GM21619 (cell line): ENCODE results near the gene ENKUR.
A peak's percentile ranks its signal among the peaks of the same experiment; 100 is the strongest.
"Not testable (repeated sequence)": the region's sequence is repeated elsewhere in the genome, so short reads cannot be mapped to it uniquely, and the experiment has no call there.

Experiments used
- ATAC-seq: cut with Tn5 transposase; IDR thresholded peaks from one replicate; pipeline ENCODE4 v1.9.1; 2021; ENCODE audit not compliant: unreplicated experiment

The ENKUR gene

GRCh38 chr10:24979685-24980084 lies 36.3 kb downstream of the ENKUR start:
- no peak for ATAC-seq

- no peak for ATAC-seq
These were observed 41.0 kb downstream of the ENKUR start for GRCh38 chr10:24974976-24975375.

- no peak for ATAC-seq
These were observed 42.8 kb downstream of the ENKUR start for GRCh38 chr10:24973163-24973562.

GRCh38 chr10:24971374-24971773 lies 44.6 kb downstream of the ENKUR start:
- no peak for ATAC-seq

- ATAC-seq: no peak
These were observed 46.1 kb downstream of the ENKUR start for GRCh38 chr10:24969841-24970281.

GRCh38 chr10:24968951-24969350 lies 47.0 kb downstream of the ENKUR start:
- not testable (repeated sequence) for ATAC-seq

GRCh38 chr10:24968349-24968748 lies 47.6 kb downstream of the ENKUR start:
- no peak for ATAC-seq

GRCh38 chr10:24966962-24967481 lies 48.9 kb downstream of the ENKUR start:
- ATAC-seq: no peak

GRCh38 chr10:24965051-24965450 lies 50.9 kb downstream of the ENKUR start:
- no peak for ATAC-seq

GRCh38 chr10:24963521-24964041 lies 52.4 kb downstream of the ENKUR start:
- no peak for ATAC-seq

GRCh38 chr10:24962995-24963394 lies 53.0 kb downstream of the ENKUR start:
- ATAC-seq: no peak

- ATAC-seq: no peak
These were observed 54.4 kb downstream of the ENKUR start for GRCh38 chr10:24961582-24961981.

- ATAC-seq: no peak
These were observed 56.6 kb downstream of the ENKUR start for GRCh38 chr10:24959382-24959730.

- no peak for ATAC-seq
These were observed 57.1 kb downstream of the ENKUR start for GRCh38 chr10:24958721-24959381.

GRCh38 chr10:24958091-24958720 lies 57.8 kb downstream of the ENKUR start:
- ATAC-seq: no peak

- ATAC-seq: not testable (repeated sequence)
These were observed 58.3 kb downstream of the ENKUR start for GRCh38 chr10:24957624-24958051.

GRCh38 chr10:24953675-24954074 lies 62.3 kb downstream of the ENKUR start:
- ATAC-seq: no peak

- peak; percentile 78 for ATAC-seq
These were observed 63.0 kb downstream of the ENKUR start for GRCh38 chr10:24952707-24953645.

- peak; percentile 31 for ATAC-seq
These were observed 63.7 kb downstream of the ENKUR start, which contains the start of gene PRTFDC1 for GRCh38 chr10:24952143-24952706. Gene PRTFDC1, minus strand, starts transcription at chr10:24952606. Its CDS starts 31 bp downstream, at chr10:24952575.

GRCh38 chr10:24951201-24952142 lies 64.5 kb downstream of the ENKUR start:
- no peak for ATAC-seq
